Measurements from ENCODE around the gene KIF18A. TPM values are rescaled to one million over a fixed set of nuclear protein-coding genes. Genes with fewer than 3 reads are reported as not detected.

KIF18A gene
- total and polyA plus RNA-seq, 9 of the 15 experiments (the other 6 are each of a cell fraction or from before 2014, with no cell fraction given), result 15.1 to 36.1 (median 24.3) TPM

DNA sequence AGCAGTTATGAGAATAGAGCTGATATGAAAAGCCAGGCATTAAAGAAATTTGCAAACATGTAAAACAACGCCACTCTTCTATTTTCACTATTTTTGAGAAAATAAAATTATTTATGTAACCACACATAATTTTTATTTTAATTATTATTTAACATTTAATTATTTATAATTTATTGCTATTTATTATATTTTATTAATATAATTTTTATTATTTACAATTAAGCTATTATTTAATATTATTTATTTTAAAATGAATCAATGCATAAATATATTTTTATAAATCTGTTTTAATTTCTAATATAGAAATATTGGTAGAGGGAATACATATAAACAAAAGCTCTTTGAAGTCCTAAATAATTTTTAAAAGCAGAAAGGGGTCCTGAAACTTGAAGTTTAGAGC lies 36.7 kb downstream of the KIF18A start:
- Histone ChIP-seq H3K9ac (ENCODE audit: insufficient read depth in 1 of 2, low read depth in 2 of 2, low read length in 2 of 2) (no peak overlapping the region), H4K20me1 (replicated peaks; ENCODE audit: control insufficient read depth, insufficient read depth, low read length) (no peaks in the 10 kb centered on the region), H3K4me2 (ENCODE audit: insufficient read depth, low read length) (no peak overlapping the region), H3K9me1 (ENCODE audit: control insufficient read depth, insufficient read depth, low read length) (no peaks in the 10 kb centered on the region), H3K79me2 (ENCODE audit: control insufficient read depth, insufficient read depth, low read length) (no peaks in the 10 kb centered on the region), H2AFZ (ENCODE audit: low read depth, low read length) (no peak overlapping the region), H3K4me3 (no peak overlapping the region), H3K9me3 (replicated peaks; ENCODE audit: control insufficient read depth, insufficient read depth, low read depth, low read length) (no peaks in the 10 kb centered on the region), H3K36me3 (ENCODE audit: control insufficient read depth, insufficient read depth, low read length) (peaks cover 55% of the 10 kb centered on the region), H3K4me1 (replicated peaks in 1 of 2; ENCODE audit: control insufficient read depth in 2 of 2, insufficient read depth in 2 of 2, low read length in 2 of 2) (no peaks in the 10 kb centered on the region), H3K27me3 (ENCODE audit: control insufficient read depth in 2 of 2, insufficient read depth in 2 of 2, low read length in 2 of 2) (no peaks in the 10 kb centered on the region), H3K27ac (ENCODE audit: extremely low read depth, low read depth, low read length) (no peak overlapping the region)
- DNase-seq (ENCODE audit: extremely low read depth in 1 of 4, low spot score in 3 of 4) (no peak), ATAC-seq (no peak), FAIRE-seq (no peak)
- intact Hi-C loops (cut with micrococcal nuclease), result no loop called here
- BruUV-seq (replicated peaks), result no TSS peak
- 100% methylated on average over 1 of the region's 1 CpG for WGBS (ENCODE audit: insufficient coverage, low coverage, missing lambda C conversion rate)
- in situ Hi-C loops (cut with MboI), result no loop called here
- CTCF ChIA-PET (ENCODE audit: low intra/inter-chr PET ratio), result no interaction called here
- POLR2A ChIA-PET, result interaction anchor here (1.0 kb wide), 1 partner anchor 21 kb away, joined by 4 read pairs; no protein-coding TSS in a partner anchor
- TF ChIP-seq GTF2F1 (IDR thresholded peaks at IDR 0.05; ENCODE audit: low read depth, low read length) (no peak), SMAD3 (CRISPR knock-in tag; conservative IDR thresholded peaks at IDR 0.05) (no peak), HMGN3 (IDR thresholded peaks at IDR 0.05; ENCODE audit: borderline replicate concordance, extremely low read depth, insufficient read length, low read depth, low read length) (no peak), ZNF644 (tag; IDR thresholded peaks at IDR 0.05; ENCODE audit: low read depth) (no peak), KAT8 (IDR thresholded peaks at IDR 0.05; ENCODE audit: low read depth) (no peak), HNRNPK (IDR thresholded peaks at IDR 0.05; ENCODE audit: low read depth, low read length, poor library complexity, severe bottlenecking) (no peak), RCOR1 (IDR thresholded peaks at IDR 0.05; ENCODE audit: borderline replicate concordance in 1 of 2, low read depth in 2 of 2, low read length in 2 of 2) (no peak), CEBPG (CRISPR knock-in tag; IDR thresholded peaks at IDR 0.05) (no peak), CEBPG (tag; conservative IDR thresholded peaks at IDR 0.05 in 1 of 2, IDR thresholded peaks at IDR 0.05 in 1 of 2) (no peak), ARHGAP35 (IDR thresholded peaks at IDR 0.05; ENCODE audit: partially characterized antibody) (no peak)
- TF ChIP-seq, protein P1, sequence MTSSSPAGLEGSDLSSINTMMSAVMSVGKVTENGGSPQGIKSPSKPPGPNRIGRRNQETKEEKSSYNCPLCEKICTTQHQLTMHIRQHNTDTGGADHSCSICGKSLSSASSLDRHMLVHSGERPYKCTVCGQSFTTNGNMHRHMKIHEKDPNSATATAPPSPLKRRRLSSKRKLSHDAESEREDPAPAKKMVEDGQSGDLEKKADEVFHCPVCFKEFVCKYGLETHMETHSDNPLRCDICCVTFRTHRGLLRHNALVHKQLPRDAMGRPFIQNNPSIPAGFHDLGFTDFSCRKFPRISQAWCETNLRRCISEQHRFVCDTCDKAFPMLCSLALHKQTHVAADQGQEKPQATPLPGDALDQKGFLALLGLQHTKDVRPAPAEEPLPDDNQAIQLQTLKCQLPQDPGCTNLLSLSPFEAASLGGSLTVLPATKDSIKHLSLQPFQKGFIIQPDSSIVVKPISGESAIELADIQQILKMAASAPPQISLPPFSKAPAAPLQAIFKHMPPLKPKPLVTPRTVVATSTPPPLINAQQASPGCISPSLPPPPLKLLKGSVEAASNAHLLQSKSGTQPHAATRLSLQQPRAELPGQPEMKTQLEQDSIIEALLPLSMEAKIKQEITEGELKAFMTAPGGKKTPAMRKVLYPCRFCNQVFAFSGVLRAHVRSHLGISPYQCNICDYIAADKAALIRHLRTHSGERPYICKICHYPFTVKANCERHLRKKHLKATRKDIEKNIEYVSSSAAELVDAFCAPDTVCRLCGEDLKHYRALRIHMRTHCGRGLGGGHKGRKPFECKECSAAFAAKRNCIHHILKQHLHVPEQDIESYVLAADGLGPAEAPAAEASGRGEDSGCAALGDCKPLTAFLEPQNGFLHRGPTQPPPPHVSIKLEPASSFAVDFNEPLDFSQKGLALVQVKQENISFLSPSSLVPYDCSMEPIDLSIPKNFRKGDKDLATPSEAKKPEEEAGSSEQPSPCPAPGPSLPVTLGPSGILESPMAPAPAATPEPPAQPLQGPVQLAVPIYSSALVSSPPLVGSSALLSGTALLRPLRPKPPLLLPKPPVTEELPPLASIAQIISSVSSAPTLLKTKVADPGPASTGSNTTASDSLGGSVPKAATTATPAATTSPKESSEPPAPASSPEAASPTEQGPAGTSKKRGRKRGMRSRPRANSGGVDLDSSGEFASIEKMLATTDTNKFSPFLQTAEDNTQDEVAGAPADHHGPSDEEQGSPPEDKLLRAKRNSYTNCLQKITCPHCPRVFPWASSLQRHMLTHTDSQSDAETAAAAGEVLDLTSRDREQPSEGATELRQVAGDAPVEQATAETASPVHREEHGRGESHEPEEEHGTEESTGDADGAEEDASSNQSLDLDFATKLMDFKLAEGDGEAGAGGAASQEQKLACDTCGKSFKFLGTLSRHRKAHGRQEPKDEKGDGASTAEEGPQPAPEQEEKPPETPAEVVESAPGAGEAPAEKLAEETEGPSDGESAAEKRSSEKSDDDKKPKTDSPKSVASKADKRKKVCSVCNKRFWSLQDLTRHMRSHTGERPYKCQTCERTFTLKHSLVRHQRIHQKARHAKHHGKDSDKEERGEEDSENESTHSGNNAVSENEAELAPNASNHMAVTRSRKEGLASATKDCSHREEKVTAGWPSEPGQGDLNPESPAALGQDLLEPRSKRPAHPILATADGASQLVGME (CRISPR knock-in tag; IDR thresholded peaks at IDR 0.05), result no peak
- TF ChIP-seq, protein P2, sequence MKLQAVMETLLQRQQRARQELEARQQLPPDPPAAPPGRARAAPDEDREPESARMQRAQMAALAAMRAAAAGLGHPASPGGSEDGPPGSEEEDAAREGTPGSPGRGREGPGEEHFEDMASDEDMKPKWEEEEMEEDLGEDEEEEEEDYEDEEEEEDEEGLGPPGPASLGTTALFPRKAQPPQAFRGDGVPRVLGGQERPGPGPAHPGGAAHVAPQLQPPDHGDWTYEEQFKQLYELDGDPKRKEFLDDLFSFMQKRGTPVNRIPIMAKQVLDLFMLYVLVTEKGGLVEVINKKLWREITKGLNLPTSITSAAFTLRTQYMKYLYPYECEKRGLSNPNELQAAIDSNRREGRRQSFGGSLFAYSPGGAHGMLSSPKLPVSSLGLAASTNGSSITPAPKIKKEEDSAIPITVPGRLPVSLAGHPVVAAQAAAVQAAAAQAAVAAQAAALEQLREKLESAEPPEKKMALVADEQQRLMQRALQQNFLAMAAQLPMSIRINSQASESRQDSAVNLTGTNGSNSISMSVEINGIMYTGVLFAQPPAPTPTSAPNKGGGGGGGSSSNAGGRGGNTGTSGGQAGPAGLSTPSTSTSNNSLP (IDR thresholded peaks at IDR 0.05; ENCODE audit: borderline replicate concordance, low read depth, low read length), result no peak
- TF ChIP-seq, protein P3, sequence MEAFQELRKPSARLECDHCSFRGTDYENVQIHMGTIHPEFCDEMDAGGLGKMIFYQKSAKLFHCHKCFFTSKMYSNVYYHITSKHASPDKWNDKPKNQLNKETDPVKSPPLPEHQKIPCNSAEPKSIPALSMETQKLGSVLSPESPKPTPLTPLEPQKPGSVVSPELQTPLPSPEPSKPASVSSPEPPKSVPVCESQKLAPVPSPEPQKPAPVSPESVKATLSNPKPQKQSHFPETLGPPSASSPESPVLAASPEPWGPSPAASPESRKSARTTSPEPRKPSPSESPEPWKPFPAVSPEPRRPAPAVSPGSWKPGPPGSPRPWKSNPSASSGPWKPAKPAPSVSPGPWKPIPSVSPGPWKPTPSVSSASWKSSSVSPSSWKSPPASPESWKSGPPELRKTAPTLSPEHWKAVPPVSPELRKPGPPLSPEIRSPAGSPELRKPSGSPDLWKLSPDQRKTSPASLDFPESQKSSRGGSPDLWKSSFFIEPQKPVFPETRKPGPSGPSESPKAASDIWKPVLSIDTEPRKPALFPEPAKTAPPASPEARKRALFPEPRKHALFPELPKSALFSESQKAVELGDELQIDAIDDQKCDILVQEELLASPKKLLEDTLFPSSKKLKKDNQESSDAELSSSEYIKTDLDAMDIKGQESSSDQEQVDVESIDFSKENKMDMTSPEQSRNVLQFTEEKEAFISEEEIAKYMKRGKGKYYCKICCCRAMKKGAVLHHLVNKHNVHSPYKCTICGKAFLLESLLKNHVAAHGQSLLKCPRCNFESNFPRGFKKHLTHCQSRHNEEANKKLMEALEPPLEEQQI (IDR thresholded peaks at IDR 0.05), result no peak

Measured in K562 (cell line).